ENCODE results near the gene PRPF18.
A peak's percentile ranks its signal among the peaks of the same experiment; 100 is the strongest.

The PRPF18 gene

GRCh38 chr10:13571541-13571940 is 15.2 kb upstream of the PRPF18 start:
- Histone ChIP-seq H3K9me3 (ENCODE audit: control insufficient read depth, insufficient read depth, low read depth, low read length) (no peaks in the 10 kb centered on the region), H3K9ac (ENCODE audit: low read length) (no peak overlapping the region), H3K27ac (ENCODE audit: low read depth, low read length) (no peak overlapping the region), H3K4me3 (ENCODE audit: low read depth, low read length) (no peak overlapping the region), H3K4me1 (ENCODE audit: control insufficient read depth, insufficient read depth, low read length) (no peaks in the 10 kb centered on the region), H3K27me3 (ENCODE audit: control insufficient read depth, insufficient read depth, low read length) (no peaks in the 10 kb centered on the region), H3K36me3 (ENCODE audit: control insufficient read depth, insufficient read depth, low read length) (no peaks in the 10 kb centered on the region)

- Histone ChIP-seq H3K9me3 (ENCODE audit: control insufficient read depth, insufficient read depth, low read depth, low read length) (no peaks in the 10 kb centered on the region), H3K9ac (ENCODE audit: low read length) (no peak overlapping the region), H3K4me3 (ENCODE audit: low read depth, low read length) (no peak overlapping the region), H3K4me1 (ENCODE audit: control insufficient read depth, insufficient read depth, low read length) (no peaks in the 10 kb centered on the region), H3K27ac (ENCODE audit: low read depth, low read length) (no peak overlapping the region), H3K36me3 (ENCODE audit: control insufficient read depth, insufficient read depth, low read length) (no peaks in the 10 kb centered on the region), H3K27me3 (ENCODE audit: control insufficient read depth, insufficient read depth, low read length) (no peaks in the 10 kb centered on the region)
These were observed 12.8 kb upstream of the PRPF18 start for GRCh38 chr10:13573960-13574359.

GRCh38 chr10:13585195-13585751 is 1.5 kb upstream of the PRPF18 start:
- no peaks in the 10 kb centered on the region for H3K4me1 ChIP-seq (ENCODE audit: control insufficient read depth, insufficient read depth, low read length)
- H3K27me3 ChIP-seq (ENCODE audit: control insufficient read depth, insufficient read depth, low read length): peaks cover 3% of the 10 kb centered on the region; the same call in 1 of the 2 replicates
- H3K4me3 ChIP-seq (ENCODE audit: low read depth, low read length): no peak overlapping the region
- no peaks in the 10 kb centered on the region for H3K9me3 ChIP-seq (ENCODE audit: control insufficient read depth, insufficient read depth, low read depth, low read length)
- no peaks in the 10 kb centered on the region for H3K36me3 ChIP-seq (ENCODE audit: control insufficient read depth, insufficient read depth, low read length)
- no peak overlapping the region for H3K9ac ChIP-seq (ENCODE audit: low read length)
- H3K27ac ChIP-seq (ENCODE audit: low read depth, low read length): no peak overlapping the region

- H3K36me3 ChIP-seq (ENCODE audit: control insufficient read depth, insufficient read depth, low read length): no peaks in the 10 kb centered on the region
- H3K4me1 ChIP-seq (ENCODE audit: control insufficient read depth, insufficient read depth, low read length): no peaks in the 10 kb centered on the region
- H3K27ac ChIP-seq (ENCODE audit: low read depth, low read length): no peak overlapping the region
- no peaks in the 10 kb centered on the region for H3K9me3 ChIP-seq (ENCODE audit: control insufficient read depth, insufficient read depth, low read depth, low read length)
- H3K9ac ChIP-seq (ENCODE audit: low read length): no peak overlapping the region
- H3K27me3 ChIP-seq (ENCODE audit: control insufficient read depth, insufficient read depth, low read length): no peaks in the 10 kb centered on the region
- no peak overlapping the region for H3K4me3 ChIP-seq (ENCODE audit: low read depth, low read length)
These were observed 822 bp upstream of the PRPF18 start for GRCh38 chr10:13585943-13586342.

- Histone ChIP-seq H3K27me3 (ENCODE audit: control insufficient read depth, insufficient read depth, low read length) (no peaks in the 10 kb centered on the region), H3K4me1 (ENCODE audit: control insufficient read depth, insufficient read depth, low read length) (no peaks in the 10 kb centered on the region), H3K9me3 (ENCODE audit: control insufficient read depth, insufficient read depth, low read depth, low read length) (no peaks in the 10 kb centered on the region), H3K4me3 (ENCODE audit: low read depth, low read length) (peak overlapping the region; percentile 99), H3K36me3 (ENCODE audit: control insufficient read depth, insufficient read depth, low read length) (no peaks in the 10 kb centered on the region; the same call in 1 of the 2 replicates), H3K9ac (ENCODE audit: low read length) (peak overlapping the region; percentile 70), H3K27ac (ENCODE audit: low read depth, low read length) (no peak overlapping the region)
These were observed 626 bp downstream of the PRPF18 start for GRCh38 chr10:13587391-13587790.

GRCh38 chr10:13589316-13589715 is 2.6 kb downstream of the PRPF18 start:
- H3K36me3 ChIP-seq (ENCODE audit: control insufficient read depth, insufficient read depth, low read length): peaks cover 2% of the 10 kb centered on the region
- no peaks in the 10 kb centered on the region for H3K4me1 ChIP-seq (ENCODE audit: control insufficient read depth, insufficient read depth, low read length)
- no peaks in the 10 kb centered on the region for H3K27me3 ChIP-seq (ENCODE audit: control insufficient read depth, insufficient read depth, low read length)
- no peak overlapping the region for H3K27ac ChIP-seq (ENCODE audit: low read depth, low read length)
- no peaks in the 10 kb centered on the region for H3K9me3 ChIP-seq (ENCODE audit: control insufficient read depth, insufficient read depth, low read depth, low read length)
- H3K4me3 ChIP-seq (ENCODE audit: low read depth, low read length): no peak overlapping the region
- H3K9ac ChIP-seq (ENCODE audit: low read length): no peak overlapping the region

- H3K4me1 ChIP-seq (ENCODE audit: control insufficient read depth, insufficient read depth, low read length): no peaks in the 10 kb centered on the region
These were observed 4.1 kb downstream of the PRPF18 start for GRCh38 chr10:13590886-13591285.

GRCh38 chr10:13592306-13592705 is 5.5 kb downstream of the PRPF18 start:
- Histone ChIP-seq H3K27me3 (ENCODE audit: control insufficient read depth, insufficient read depth, low read length) (no peaks in the 10 kb centered on the region), H3K9ac (ENCODE audit: low read length) (no peak overlapping the region)

More at GRCh38 chr10:13590886-13591285, 4.1 kb downstream of the PRPF18 start:
- H3K9ac ChIP-seq (ENCODE audit: low read length): no peak overlapping the region
- no peak overlapping the region for H3K4me3 ChIP-seq (ENCODE audit: low read depth, low read length)
- H3K9me3 ChIP-seq (ENCODE audit: control insufficient read depth, insufficient read depth, low read depth, low read length): no peaks in the 10 kb centered on the region
- H3K27ac ChIP-seq (ENCODE audit: low read depth, low read length): no peak overlapping the region
- H3K36me3 ChIP-seq (ENCODE audit: control insufficient read depth, insufficient read depth, low read length): peaks cover 2% of the 10 kb centered on the region
- H3K27me3 ChIP-seq (ENCODE audit: control insufficient read depth, insufficient read depth, low read length): no peaks in the 10 kb centered on the region

GRCh38 chr10:13593535-13593934 is 6.8 kb downstream of the PRPF18 start:
- H3K9ac ChIP-seq (ENCODE audit: low read length): no peak overlapping the region
- no peaks in the 10 kb centered on the region for H3K27me3 ChIP-seq (ENCODE audit: control insufficient read depth, insufficient read depth, low read length)
- H3K9me3 ChIP-seq (ENCODE audit: control insufficient read depth, insufficient read depth, low read depth, low read length): no peaks in the 10 kb centered on the region
- no peak overlapping the region for H3K27ac ChIP-seq (ENCODE audit: low read depth, low read length)
- H3K36me3 ChIP-seq (ENCODE audit: control insufficient read depth, insufficient read depth, low read length): peaks cover 2% of the 10 kb centered on the region
- H3K4me3 ChIP-seq (ENCODE audit: low read depth, low read length): no peak overlapping the region
- H3K4me1 ChIP-seq (ENCODE audit: control insufficient read depth, insufficient read depth, low read length): no peaks in the 10 kb centered on the region

More at GRCh38 chr10:13592306-13592705, 5.5 kb downstream of the PRPF18 start:
- no peaks in the 10 kb centered on the region for H3K9me3 ChIP-seq (ENCODE audit: control insufficient read depth, insufficient read depth, low read depth, low read length)
- no peak overlapping the region for H3K4me3 ChIP-seq (ENCODE audit: low read depth, low read length)
- H3K4me1 ChIP-seq (ENCODE audit: control insufficient read depth, insufficient read depth, low read length): no peaks in the 10 kb centered on the region
- H3K27ac ChIP-seq (ENCODE audit: low read depth, low read length): no peak overlapping the region
- peaks cover 2% of the 10 kb centered on the region for H3K36me3 ChIP-seq (ENCODE audit: control insufficient read depth, insufficient read depth, low read length)

GRCh38 chr10:13594641-13595040 is 7.9 kb downstream of the PRPF18 start:
- Histone ChIP-seq H3K4me3 (ENCODE audit: low read depth, low read length) (no peak overlapping the region), H3K4me1 (ENCODE audit: control insufficient read depth, insufficient read depth, low read length) (no peaks in the 10 kb centered on the region), H3K27ac (ENCODE audit: low read depth, low read length) (no peak overlapping the region), H3K9ac (ENCODE audit: low read length) (no peak overlapping the region), H3K27me3 (ENCODE audit: control insufficient read depth, insufficient read depth, low read length) (no peaks in the 10 kb centered on the region), H3K9me3 (ENCODE audit: control insufficient read depth, insufficient read depth, low read depth, low read length) (no peaks in the 10 kb centered on the region), H3K36me3 (ENCODE audit: control insufficient read depth, insufficient read depth, low read length) (peaks cover 2% of the 10 kb centered on the region)

- Histone ChIP-seq H3K27ac (ENCODE audit: low read depth, low read length) (no peak overlapping the region), H3K36me3 (ENCODE audit: control insufficient read depth, insufficient read depth, low read length) (peaks cover 14% of the 10 kb centered on the region), H3K27me3 (ENCODE audit: control insufficient read depth, insufficient read depth, low read length) (no peaks in the 10 kb centered on the region), H3K4me1 (ENCODE audit: control insufficient read depth, insufficient read depth, low read length) (no peaks in the 10 kb centered on the region), H3K9me3 (ENCODE audit: control insufficient read depth, insufficient read depth, low read depth, low read length) (no peaks in the 10 kb centered on the region), H3K4me3 (ENCODE audit: low read depth, low read length) (no peak overlapping the region), H3K9ac (ENCODE audit: low read length) (no peak overlapping the region)
These were observed 11.1 kb downstream of the PRPF18 start for GRCh38 chr10:13597909-13598308.
